Osteoblast (primary cell): ENCODE measurements around the gene CPT1B. TPM values are rescaled to one million over a fixed set of nuclear protein-coding genes. Genes with fewer than 3 reads are reported as not detected.

Experiments used
- DNase-seq: peaks from one replicate; pipeline ENCODE4 v3.0.0; 2011; ENCODE audit warnings: low spot score, mixed read lengths; ENCODE audit not compliant: insufficient read length; ENCODE audit errors: missing footprints
- H2AFZ ChIP-seq: 2 replicates; pipeline ENCODE4 v1.6.0; 2011; ENCODE audit warnings: mild to moderate bottlenecking, low read length
- H3K27ac ChIP-seq: 2 replicates; pipeline ENCODE4 v1.5.1; 2011; ENCODE audit warnings: mild to moderate bottlenecking, low read depth, low read length, moderate library complexity
- H3K27me3 ChIP-seq: 2 replicates; pipeline ENCODE4 v1.6.0; 2012; ENCODE audit warnings: mild to moderate bottlenecking, control low read depth, inconsistent platforms, low read length, moderate library complexity; ENCODE audit not compliant: insufficient read depth
- H3K36me3 ChIP-seq: 2 replicates; pipeline ENCODE4 v1.5.1; 2011; ENCODE audit warnings: mild to moderate bottlenecking, low read length, control low read depth, moderate library complexity; ENCODE audit not compliant: insufficient read depth
- H3K4me1 ChIP-seq: 2 replicates; pipeline ENCODE4 v1.5.1; 2011; ENCODE audit warnings: mild to moderate bottlenecking, low read length, control low read depth, moderate library complexity; ENCODE audit not compliant: insufficient read depth
- H3K4me2 ChIP-seq: 2 replicates; pipeline ENCODE4 v1.6.0; 2011; ENCODE audit warnings: mild to moderate bottlenecking, low read length; ENCODE audit not compliant: insufficient read depth
- H3K4me3 ChIP-seq: fragments of 200-600 bp; sonication (generic); 3 replicates; pipeline ENCODE4 v1.5.1; 2012; ENCODE audit warnings: mild to moderate bottlenecking, low read length, inconsistent platforms; ENCODE audit not compliant: insufficient read depth
- H3K79me2 ChIP-seq: 2 replicates; pipeline ENCODE4 v1.6.0; 2012; ENCODE audit warnings: mild to moderate bottlenecking, low read length, control low read depth, inconsistent platforms; ENCODE audit not compliant: insufficient read depth
- H3K9me3 ChIP-seq: 2 replicates; pipeline ENCODE4 v1.5.1; 2011; ENCODE audit warnings: low read depth, low read length, control low read depth
- H4K20me1 ChIP-seq: 2 replicates; pipeline ENCODE4 v1.6.0; 2012; ENCODE audit warnings: mild to moderate bottlenecking, low read length, control low read depth; ENCODE audit not compliant: insufficient read depth
- total RNA-seq: library from RNA; depleted of rRNA; stranded (reverse); fragments of >200 nt; gene quantifications from 2 replicates; pipeline ENCODE4 v1.2.3, GENCODE V29; 2012
- TF ChIP-seq, protein P1 (sequence below): IDR thresholded peaks from 2 replicates; pipeline ENCODE4 v1.5.1; 2011; ENCODE audit warnings: mild to moderate bottlenecking, low read depth, low read length, moderate library complexity; ENCODE audit errors: extremely low read depth

The CPT1B gene
- total RNA-seq, 1 donor: 1.8 TPM

DNA sequence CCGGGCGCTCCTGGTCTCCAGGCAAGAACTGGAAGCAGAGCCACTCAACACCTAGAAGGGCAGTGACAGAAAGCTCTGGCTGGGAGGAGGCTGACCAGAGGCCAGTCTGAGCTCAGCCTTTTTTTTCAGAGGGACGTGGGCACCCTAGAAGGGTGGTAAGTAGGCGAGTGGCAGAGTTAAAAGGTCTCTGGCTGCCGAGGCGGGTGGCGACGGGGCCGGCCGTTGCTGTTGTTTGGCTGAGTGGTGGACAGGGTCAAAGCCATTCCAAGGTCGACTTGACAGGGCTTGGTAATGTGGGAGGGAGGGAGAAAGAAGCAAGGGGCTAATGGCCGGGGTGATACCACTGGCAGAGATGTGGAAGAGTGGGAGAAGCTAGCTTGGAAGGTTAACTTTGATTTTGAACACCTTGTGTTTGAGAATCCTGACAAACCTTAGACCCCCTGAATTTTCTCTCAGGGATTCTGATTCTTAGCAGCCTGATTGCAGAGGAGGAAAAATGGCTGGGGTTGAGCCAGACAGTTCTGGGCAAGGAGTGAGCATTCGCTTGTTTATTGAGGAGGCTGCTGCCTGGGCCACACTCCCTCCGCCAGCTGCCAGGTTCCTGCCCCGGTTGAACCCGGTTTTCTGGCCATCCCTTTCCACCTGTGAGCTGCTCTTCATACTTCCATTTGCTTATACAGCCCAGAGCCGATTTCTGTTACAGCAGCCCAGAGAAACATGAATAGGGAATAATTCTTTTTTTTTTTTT, 14.6 kb downstream of the CPT1B start:
- H3K27ac ChIP-seq: no peak overlapping the region
- H3K9me3 ChIP-seq: no peaks in the 10 kb centered on the region
- H3K4me3 ChIP-seq: peak overlapping the region; percentile 89
- H3K79me2 ChIP-seq: no peaks in the 10 kb centered on the region
- DNase-seq: peak; percentile 44
- peaks cover 7% of the 10 kb centered on the region for H3K4me1 ChIP-seq
- H3K4me2 ChIP-seq: peak overlapping the region; percentile 99
- no peaks in the 10 kb centered on the region for H3K36me3 ChIP-seq
- H3K27me3 ChIP-seq: peaks cover 9% of the 10 kb centered on the region
- peak overlapping the region; percentile 97 for H2AFZ ChIP-seq
- TF ChIP-seq, protein P1, sequence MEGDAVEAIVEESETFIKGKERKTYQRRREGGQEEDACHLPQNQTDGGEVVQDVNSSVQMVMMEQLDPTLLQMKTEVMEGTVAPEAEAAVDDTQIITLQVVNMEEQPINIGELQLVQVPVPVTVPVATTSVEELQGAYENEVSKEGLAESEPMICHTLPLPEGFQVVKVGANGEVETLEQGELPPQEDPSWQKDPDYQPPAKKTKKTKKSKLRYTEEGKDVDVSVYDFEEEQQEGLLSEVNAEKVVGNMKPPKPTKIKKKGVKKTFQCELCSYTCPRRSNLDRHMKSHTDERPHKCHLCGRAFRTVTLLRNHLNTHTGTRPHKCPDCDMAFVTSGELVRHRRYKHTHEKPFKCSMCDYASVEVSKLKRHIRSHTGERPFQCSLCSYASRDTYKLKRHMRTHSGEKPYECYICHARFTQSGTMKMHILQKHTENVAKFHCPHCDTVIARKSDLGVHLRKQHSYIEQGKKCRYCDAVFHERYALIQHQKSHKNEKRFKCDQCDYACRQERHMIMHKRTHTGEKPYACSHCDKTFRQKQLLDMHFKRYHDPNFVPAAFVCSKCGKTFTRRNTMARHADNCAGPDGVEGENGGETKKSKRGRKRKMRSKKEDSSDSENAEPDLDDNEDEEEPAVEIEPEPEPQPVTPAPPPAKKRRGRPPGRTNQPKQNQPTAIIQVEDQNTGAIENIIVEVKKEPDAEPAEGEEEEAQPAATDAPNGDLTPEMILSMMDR: no peak
- H4K20me1 ChIP-seq: no peaks in the 10 kb centered on the region

DNA sequence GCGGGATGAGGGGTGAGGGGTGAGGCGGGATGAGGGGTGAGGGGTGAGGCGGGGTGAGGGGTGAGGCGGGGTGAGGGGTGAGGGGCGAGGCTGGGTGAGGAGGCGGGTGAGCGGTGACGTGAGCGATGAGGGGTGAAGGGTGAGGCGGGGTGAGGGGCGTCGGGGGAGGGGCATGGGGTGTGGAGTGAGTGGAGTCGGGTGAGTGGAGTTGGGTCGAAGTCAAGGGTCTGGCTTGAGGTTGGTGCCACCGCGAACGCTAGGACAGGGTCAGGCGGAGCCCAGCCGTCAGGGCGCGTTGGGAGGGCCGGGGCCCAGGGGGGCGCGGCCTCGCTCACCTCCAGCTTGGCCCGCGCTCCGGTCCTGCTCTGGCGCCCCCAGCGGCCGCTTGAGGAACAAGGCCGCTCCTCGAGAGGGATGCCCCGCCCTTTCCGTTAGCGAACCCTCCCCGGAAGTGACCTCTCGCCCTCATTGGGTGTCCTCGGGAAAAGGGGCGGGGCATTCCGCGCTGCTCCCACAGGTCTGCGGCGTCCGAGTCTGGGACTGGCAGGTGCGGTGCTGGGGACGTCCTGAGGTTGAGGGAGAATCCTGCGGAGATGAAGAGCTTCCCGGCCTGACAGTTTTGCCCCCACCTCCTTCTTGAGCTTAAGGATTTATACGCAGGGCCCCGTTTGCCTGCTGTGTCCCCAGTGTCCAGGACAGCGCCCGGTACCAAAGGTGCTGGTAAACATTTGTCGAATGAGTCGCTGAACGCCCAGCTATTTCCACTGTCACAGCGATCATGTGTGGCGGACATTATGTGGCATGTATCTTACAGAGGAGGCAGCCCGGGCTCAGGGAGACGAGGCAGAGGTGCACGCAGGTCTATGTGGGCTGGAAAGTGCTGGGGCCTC, 15.5 kb downstream of the CPT1B start, which contains the start of gene SYCE3:
SYCE3 (minus strand) TSS at position 397 of the 890 bp plus-strand sequence. CDS start 6,514 bp downstream, outside the sequence.
- no peaks in the 10 kb centered on the region for H3K9me3 ChIP-seq
- peak within 1 kb of the TSS; percentile 97 for H2AFZ ChIP-seq

DNA sequence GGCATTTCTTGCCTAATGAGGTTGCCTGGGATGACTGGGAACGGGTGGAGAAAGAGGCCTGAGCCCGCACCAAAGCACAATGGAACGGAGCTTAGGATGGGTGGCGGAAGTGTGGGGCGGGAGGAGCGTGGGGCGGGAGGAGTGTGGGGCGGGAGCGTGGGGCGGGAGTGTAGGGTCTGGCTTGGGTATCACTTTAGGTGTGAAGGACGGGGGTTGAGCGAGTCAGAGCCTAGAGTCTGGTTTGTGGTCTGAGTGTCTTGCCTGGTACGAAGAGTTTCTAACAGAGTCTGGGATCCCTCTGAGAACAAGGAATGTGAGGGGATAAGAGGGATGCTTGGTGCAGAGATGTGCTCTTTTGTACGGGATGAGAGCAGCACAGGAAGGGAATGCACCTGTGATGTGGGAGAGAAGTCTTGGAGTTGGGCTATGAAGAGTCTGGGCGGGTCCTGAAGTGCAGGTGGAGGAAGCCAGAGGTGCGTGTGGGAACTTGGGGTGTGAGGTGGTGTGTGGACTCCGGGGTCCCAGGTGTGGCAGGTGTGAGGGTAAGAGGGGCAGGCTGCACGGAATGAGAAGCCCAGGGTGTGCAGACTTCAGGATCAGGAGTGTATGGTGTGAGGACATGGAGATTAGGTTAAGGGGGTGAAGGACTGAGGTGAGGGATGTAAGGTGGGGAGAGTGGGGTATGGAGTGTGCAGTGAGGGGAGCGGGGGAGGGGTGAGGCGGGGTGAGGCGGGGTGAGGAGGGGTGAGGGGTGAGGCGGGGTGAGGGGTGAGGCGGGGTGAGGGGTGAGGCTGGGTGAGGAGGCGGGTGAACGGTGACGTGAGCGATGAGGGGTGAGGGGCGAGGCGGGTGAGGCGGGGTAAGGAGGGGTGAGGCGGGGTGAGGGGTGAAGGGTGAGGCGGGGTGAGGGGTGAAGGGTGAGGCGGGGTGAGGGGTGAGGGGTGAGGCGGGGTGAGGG, 16.5 kb downstream of the CPT1B start:
- H2AFZ ChIP-seq: no peak overlapping the region
- H3K79me2 ChIP-seq: no peaks in the 10 kb centered on the region
- H4K20me1 ChIP-seq: no peaks in the 10 kb centered on the region
- peaks cover 9% of the 10 kb centered on the region for H3K27me3 ChIP-seq
- TF ChIP-seq, protein P1: no peak
- no peak overlapping the region for H3K4me3 ChIP-seq
- no peaks in the 10 kb centered on the region for H3K9me3 ChIP-seq
- no peak overlapping the region for H3K4me2 ChIP-seq
- DNase-seq: peak; percentile 85
- no peaks in the 10 kb centered on the region for H3K36me3 ChIP-seq
- no peak overlapping the region for H3K27ac ChIP-seq
- H3K4me1 ChIP-seq: peaks cover 7% of the 10 kb centered on the region

More for the DNA sequence above, 15.5 kb downstream of the CPT1B start, which contains the start of gene SYCE3:
- no peaks in the 10 kb centered on the region for H3K79me2 ChIP-seq
- no peaks in the 10 kb centered on the region for H3K36me3 ChIP-seq
- peaks cover 9% of the 10 kb centered on the region for H3K27me3 ChIP-seq
- H3K4me1 ChIP-seq: peaks cover 7% of the 10 kb centered on the region
- no peak within 1 kb of the TSS for H3K27ac ChIP-seq
- peak within 1 kb of the TSS; percentile 99 for H3K4me2 ChIP-seq
- no peaks in the 10 kb centered on the region for H4K20me1 ChIP-seq
- peak; percentile 98 for DNase-seq
- TF ChIP-seq, protein P1: peak; percentile 76
- H3K4me3 ChIP-seq: peak within 1 kb of the TSS; percentile 89
